Thoracic aorta endothelial cell (primary cell): Measurements from ENCODE around the gene ZNF658. TPM values are rescaled to one million over a fixed set of nuclear protein-coding genes. Genes with fewer than 3 reads are reported as not detected.

Source experiments
- small RNA-seq: library from RNA; depleted of rRNA; stranded (forward); fragments of <200 nt; gene quantifications from one replicate; pipeline ENCODE3, GENCODE V24; 2012
- total RNA-seq: library from RNA; depleted of rRNA; stranded (reverse); fragments of >200 nt; gene quantifications from 2 replicates; pipeline ENCODE4 v1.2.3, GENCODE V29; 2012

ZNF658 gene
- total RNA-seq = 5.5 and 6.1 TPM in 2 replicates

DNA sequence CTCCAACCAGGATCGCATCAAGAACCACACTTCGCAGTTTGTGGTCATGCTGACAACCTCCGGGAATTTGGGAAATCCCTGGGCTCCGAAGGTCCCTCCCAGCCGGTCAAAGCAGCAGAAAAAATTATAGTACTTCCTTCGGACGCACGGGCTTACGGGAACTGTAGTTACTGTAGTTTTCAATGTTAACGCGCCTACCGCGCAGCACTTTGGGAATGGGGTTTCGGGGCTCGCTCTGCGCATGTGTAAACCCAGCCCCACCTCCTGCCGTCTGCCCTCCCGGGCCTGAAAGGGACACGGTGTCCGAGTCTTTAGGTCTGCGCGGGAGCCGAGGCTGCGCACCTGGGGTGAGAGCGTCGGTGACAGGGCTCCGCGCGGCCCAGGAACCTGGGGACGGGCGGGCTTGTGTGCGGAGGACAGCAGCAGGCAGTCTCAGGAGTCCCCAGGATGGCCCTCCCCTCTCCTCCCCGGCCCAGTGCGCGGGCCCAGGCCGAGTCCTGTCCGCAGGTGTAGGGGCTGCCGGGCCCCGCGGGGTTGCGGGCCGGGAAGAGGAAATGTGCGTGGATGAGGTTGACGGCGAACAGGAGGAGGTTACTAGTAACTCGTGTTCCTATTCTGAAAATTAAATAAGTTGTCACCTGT lies at the start of gene ZNF658:
TSS of gene ZNF658 (plus strand) at position 236 of the 642 bp plus-strand sequence. CDS start 2,837 bp downstream, outside the sequence.

Small RNA genes within 50 kb of the gene (small RNA-seq; reads per million reads assigned to genes)
- not detected for gene AL353770.2

Other genes starting within 250 kb of the ZNF658 start
- not detected in 2 replicates for gene SPATA31A3, start 91.8 kb downstream of the ZNF658 start, total RNA-seq